Measurements from ENCODE around the gene SLC27A4.
A peak's percentile ranks its signal among the peaks of the same experiment; 100 is the strongest.

SLC27A4 gene

GRCh38 chr9:128370752-128371629, 30.7 kb downstream of the SLC27A4 start, which contains the start of gene URM1:
URM1 (plus strand) TSS chr9:128371374; CDS start chr9:128371381, 7 bp downstream.
- DNase-seq = peak; percentile 96
- Histone ChIP-seq H3K36me3 (replicated peaks) (no peaks in the 10 kb centered on the region), H3K27ac (peak within 1 kb of the TSS; percentile 88), H3K4me3 (ENCODE audit: low read depth, low read length) (peak within 1 kb of the TSS; percentile 100), H3K27me3 (replicated peaks) (no peaks in the 10 kb centered on the region)
- in situ Hi-C loops (cut with HindIII; ENCODE audit: low pct_ligation_motif_present, low sequenced_read_pairs) = no loop called here
- TF ChIP-seq, protein P1, sequence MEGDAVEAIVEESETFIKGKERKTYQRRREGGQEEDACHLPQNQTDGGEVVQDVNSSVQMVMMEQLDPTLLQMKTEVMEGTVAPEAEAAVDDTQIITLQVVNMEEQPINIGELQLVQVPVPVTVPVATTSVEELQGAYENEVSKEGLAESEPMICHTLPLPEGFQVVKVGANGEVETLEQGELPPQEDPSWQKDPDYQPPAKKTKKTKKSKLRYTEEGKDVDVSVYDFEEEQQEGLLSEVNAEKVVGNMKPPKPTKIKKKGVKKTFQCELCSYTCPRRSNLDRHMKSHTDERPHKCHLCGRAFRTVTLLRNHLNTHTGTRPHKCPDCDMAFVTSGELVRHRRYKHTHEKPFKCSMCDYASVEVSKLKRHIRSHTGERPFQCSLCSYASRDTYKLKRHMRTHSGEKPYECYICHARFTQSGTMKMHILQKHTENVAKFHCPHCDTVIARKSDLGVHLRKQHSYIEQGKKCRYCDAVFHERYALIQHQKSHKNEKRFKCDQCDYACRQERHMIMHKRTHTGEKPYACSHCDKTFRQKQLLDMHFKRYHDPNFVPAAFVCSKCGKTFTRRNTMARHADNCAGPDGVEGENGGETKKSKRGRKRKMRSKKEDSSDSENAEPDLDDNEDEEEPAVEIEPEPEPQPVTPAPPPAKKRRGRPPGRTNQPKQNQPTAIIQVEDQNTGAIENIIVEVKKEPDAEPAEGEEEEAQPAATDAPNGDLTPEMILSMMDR (IDR thresholded peaks at IDR 0.05; ENCODE audit: low read depth, low read length, missing control alignments) = peak; percentile 11

DNA sequence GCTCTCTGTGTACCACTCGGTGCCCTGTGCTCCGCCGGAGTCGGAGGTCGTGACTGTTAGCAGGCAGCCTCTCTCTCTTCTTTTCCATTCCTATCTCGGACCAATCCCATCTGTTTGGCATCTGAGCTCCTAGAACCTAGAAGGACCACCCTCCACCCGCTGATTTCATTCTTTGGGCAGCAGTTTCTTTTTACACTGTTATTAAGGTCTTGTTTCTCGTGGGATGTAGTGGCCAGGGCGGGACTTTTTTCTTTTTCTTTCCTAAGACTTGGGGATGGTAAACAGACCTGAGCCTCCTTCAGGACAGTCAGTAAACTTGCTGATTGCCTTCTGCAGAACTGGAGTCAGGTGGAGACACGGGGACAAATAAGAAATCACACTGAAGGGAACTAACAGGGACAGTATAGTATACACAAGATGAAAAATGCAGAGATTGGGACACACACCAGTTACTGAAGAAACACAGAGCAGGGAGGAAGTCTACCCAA, 31.3 kb downstream of the SLC27A4 start:
- no peak for DNase-seq
- Histone ChIP-seq H3K27ac (peak overlapping the region; percentile 88), H3K27me3 (replicated peaks) (no peaks in the 10 kb centered on the region), H3K4me3 (ENCODE audit: low read depth, low read length) (peak overlapping the region; percentile 100), H3K36me3 (replicated peaks) (no peaks in the 10 kb centered on the region)
- in situ Hi-C loops (cut with HindIII; ENCODE audit: low pct_ligation_motif_present, low sequenced_read_pairs) = no loop called here
- TF ChIP-seq, protein P1 (IDR thresholded peaks at IDR 0.05; ENCODE audit: low read depth, low read length, missing control alignments) = no peak

DNA sequence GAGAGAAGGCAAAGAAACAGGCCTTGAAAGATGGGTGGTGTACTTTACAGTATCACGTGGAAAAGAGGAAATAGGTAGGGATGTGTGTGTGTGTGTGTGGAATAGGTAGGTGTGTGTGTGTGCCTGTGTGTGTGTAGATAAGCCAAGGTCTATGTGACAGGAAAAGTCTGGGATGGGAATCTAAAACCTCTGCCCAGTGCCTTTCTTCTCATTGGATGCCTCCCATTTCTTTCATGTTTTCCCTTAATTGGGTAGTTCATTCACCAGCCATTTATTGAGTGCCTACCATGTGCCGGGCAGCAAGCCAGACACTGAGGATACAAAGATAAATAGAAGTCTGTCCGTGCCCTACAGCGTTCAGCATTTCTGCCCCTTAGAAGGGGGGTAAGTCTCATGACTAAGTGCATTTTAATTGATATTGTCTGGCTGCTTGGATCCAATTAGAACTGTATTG, 31.9 kb downstream of the SLC27A4 start:
- no peak for DNase-seq
- Histone ChIP-seq H3K4me3 (ENCODE audit: low read depth, low read length) (peak overlapping the region; percentile 100), H3K36me3 (replicated peaks) (no peaks in the 10 kb centered on the region), H3K27me3 (replicated peaks) (no peaks in the 10 kb centered on the region), H3K27ac (peak overlapping the region; percentile 88)
- in situ Hi-C loops (cut with HindIII; ENCODE audit: low pct_ligation_motif_present, low sequenced_read_pairs) = no loop called here
- TF ChIP-seq, protein P1 (IDR thresholded peaks at IDR 0.05; ENCODE audit: low read depth, low read length, missing control alignments) = no peak

DNA sequence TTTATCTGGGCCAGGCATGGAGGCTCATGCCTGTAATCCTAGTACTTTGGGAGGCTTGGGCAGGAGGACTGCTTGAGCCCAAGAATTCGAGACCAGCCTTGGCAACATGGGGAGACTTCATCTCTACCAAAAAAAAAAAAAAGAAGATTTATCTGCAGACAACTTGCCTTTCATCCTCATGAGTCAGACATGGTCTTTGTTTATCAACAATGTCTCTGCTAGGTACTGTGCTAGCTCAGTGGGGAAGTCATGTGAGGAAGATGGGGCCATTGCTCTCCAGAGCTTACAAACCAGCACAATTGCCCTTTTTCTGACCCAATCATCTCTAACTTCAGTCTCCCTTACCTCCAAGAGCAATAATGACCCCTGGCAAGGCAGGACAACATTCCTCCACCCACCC, 32.5 kb downstream of the SLC27A4 start:
- Histone ChIP-seq H3K27me3 (replicated peaks) (no peaks in the 10 kb centered on the region), H3K4me3 (ENCODE audit: low read depth, low read length) (peak overlapping the region; percentile 100), H3K27ac (peak overlapping the region; percentile 46), H3K36me3 (replicated peaks) (peaks cover 2% of the 10 kb centered on the region)
- in situ Hi-C loops (cut with HindIII; ENCODE audit: low pct_ligation_motif_present, low sequenced_read_pairs) = no loop called here
- TF ChIP-seq, protein P1 (IDR thresholded peaks at IDR 0.05; ENCODE audit: low read depth, low read length, missing control alignments) = no peak
- peak; percentile 10 for DNase-seq

- TF ChIP-seq, protein P1 (IDR thresholded peaks at IDR 0.05; ENCODE audit: low read depth, low read length, missing control alignments) = no peak
- in situ Hi-C loops (cut with HindIII; ENCODE audit: low pct_ligation_motif_present, low sequenced_read_pairs) = no loop called here
- Histone ChIP-seq H3K27ac (no peak overlapping the region), H3K4me3 (ENCODE audit: low read depth, low read length) (no peak overlapping the region), H3K36me3 (replicated peaks) (peaks cover 9% of the 10 kb centered on the region), H3K27me3 (replicated peaks) (no peaks in the 10 kb centered on the region)
- DNase-seq = no peak
These were observed 33.9 kb downstream of the SLC27A4 start for GRCh38 chr9:128374221-128374675.

Measured in brain microvascular endothelial cell (primary cell).